Measurements from ENCODE around the gene CCDC92.

GRCh38 chr12:124019115-124019514 is 46.5 kb upstream of the CCDC92 start:
- TF ChIP-seq ZFP30 (CRISPR knock-in tag; IDR thresholded peaks at IDR 0.05) (no peak), SNAI2 (CRISPR knock-in tag; IDR thresholded peaks at IDR 0.05) (no peak), ZC3H10 (CRISPR knock-in tag; IDR thresholded peaks at IDR 0.05) (no peak), RARB (CRISPR knock-in tag; IDR thresholded peaks at IDR 0.05) (no peak), CREB5 (CRISPR knock-in tag; IDR thresholded peaks at IDR 0.05; ENCODE audit: low read depth) (no peak)
